MM.1S (cell line): Measurements from ENCODE around the gene CNTLN.

Experiments used
- DNase-seq: peaks from one replicate; pipeline ENCODE4 v3.0.0-alpha.2; 2015
- H2AFZ ChIP-seq: fragments of 300-600 bp; sonication (generic); 2 replicates; pipeline ENCODE4 v1.6.0; 2016; ENCODE audit warnings: antibody characterized with exemption, low read length
- H3F3A ChIP-seq: fragments of 300-600 bp; sonication (generic); 2 replicates; pipeline ENCODE4 v1.6.1; 2016; ENCODE audit warnings: mild to moderate bottlenecking, antibody characterized with exemption, low read length, moderate library complexity, mixed read lengths; ENCODE audit not compliant: insufficient read depth
- H3K27ac ChIP-seq: fragments of 300-600 bp; sonication (generic); 2 replicates; pipeline ENCODE4 v1.5.1; 2016; ENCODE audit warnings: mild to moderate bottlenecking, low read length
- H3K27me3 ChIP-seq: fragments of 300-600 bp; sonication (generic); replicated peaks from 2 replicates; pipeline ENCODE4 v1.6.0; 2016; ENCODE audit warnings: low read length; ENCODE audit not compliant: insufficient read depth
- H3K36me3 ChIP-seq: fragments of 300-600 bp; sonication (generic); replicated peaks from 2 replicates; pipeline ENCODE4 v1.6.1; 2016; ENCODE audit warnings: mild to moderate bottlenecking, low read length, mixed read lengths; ENCODE audit not compliant: insufficient read depth
- H3K4me1 ChIP-seq: fragments of 300-600 bp; sonication (generic); 2 replicates; pipeline ENCODE4 v1.6.1; 2016; ENCODE audit warnings: low read length, mixed read lengths
- H3K4me2 ChIP-seq: fragments of 300-600 bp; sonication (generic); 2 replicates; pipeline ENCODE4 v1.6.0; 2016; ENCODE audit warnings: low read depth, low read length
- H3K4me3 ChIP-seq: fragments of 300-600 bp; sonication (generic); 2 replicates; pipeline ENCODE4 v1.5.1; 2016; ENCODE audit warnings: low read length, mixed read lengths
- H3K79me2 ChIP-seq: fragments of 300-600 bp; sonication (generic); 2 replicates; pipeline ENCODE4 v1.6.1; 2016; ENCODE audit warnings: mixed run types, low read length, mixed read lengths
- H3K9ac ChIP-seq: fragments of 300-600 bp; sonication (generic); 2 replicates; pipeline ENCODE4 v1.6.1; 2016; ENCODE audit warnings: low read length, mixed read lengths
- H3K9me2 ChIP-seq: fragments of 300-600 bp; sonication (generic); replicated peaks from 2 replicates; pipeline ENCODE4 v1.6.1; 2016; ENCODE audit warnings: mild to moderate bottlenecking, low read length, mixed read lengths; ENCODE audit not compliant: insufficient read depth
- H3K9me3 ChIP-seq: fragments of 300-600 bp; sonication (generic); replicated peaks from 2 replicates; pipeline ENCODE4 v1.6.1; 2016; ENCODE audit warnings: mild to moderate bottlenecking, low read length, mixed read lengths; ENCODE audit not compliant: insufficient read depth
- H4K20me1 ChIP-seq: fragments of 300-600 bp; sonication (generic); 2 replicates; pipeline ENCODE4 v1.6.1; 2016; ENCODE audit warnings: mild to moderate bottlenecking, low read length, moderate library complexity, mixed read lengths; ENCODE audit not compliant: insufficient read depth
- EZH2 ChIP-seq: fragments of 300-600 bp; sonication (generic); optimal IDR thresholded peaks from 2 replicates; pipeline ENCODE3; 2017; ENCODE audit warnings: low read depth, mild to moderate bottlenecking, antibody characterized with exemption, low read length, mixed read lengths
- EZH2phosphoT487 ChIP-seq: fragments of 300-600 bp; sonication (generic); IDR thresholded peaks from 2 replicates; pipeline ENCODE4 v1.6.1; 2018; ENCODE audit warnings: antibody characterized with exemption, low read length
- TF ChIP-seq, protein P1 (sequence below): fragments of 300-600 bp; sonication (generic); IDR thresholded peaks from 2 replicates; pipeline ENCODE4 v1.5.1; 2016; ENCODE audit warnings: antibody characterized with exemption, low read length, mixed read lengths

The CNTLN gene

DNA sequence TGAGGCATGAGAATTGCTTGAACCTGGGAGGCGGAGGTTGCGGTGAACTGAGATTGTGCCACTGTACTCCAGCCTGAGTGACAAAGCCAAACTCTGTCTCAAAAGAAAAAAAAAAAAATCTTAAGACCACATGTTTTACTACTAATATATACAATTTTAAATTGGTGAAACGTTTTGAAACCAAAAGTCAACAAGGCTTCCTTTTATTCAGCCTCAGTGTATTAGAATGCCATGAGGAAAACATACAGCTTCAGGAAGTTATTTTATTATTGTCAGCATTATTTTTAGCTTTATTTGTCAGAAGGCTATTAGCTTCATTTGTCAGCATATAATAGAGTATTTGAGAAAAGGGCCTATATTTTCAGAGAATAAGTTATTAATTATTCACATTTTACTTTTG, 280.1 kb downstream of the CNTLN start:
- Histone ChIP-seq H3K4me3 (no peak overlapping the region), H3K4me1 (no peaks in the 10 kb centered on the region), H3K27me3 (no peaks in the 10 kb centered on the region), H3K9me2 (no peaks in the 10 kb centered on the region), H3K36me3 (no peaks in the 10 kb centered on the region), H3K4me2 (no peak overlapping the region), H4K20me1 (no peaks in the 10 kb centered on the region), H2AFZ (no peak overlapping the region), H3K27ac (no peak overlapping the region), H3K9ac (no peak overlapping the region), H3F3A (no peaks in the 10 kb centered on the region), H3K79me2 (no peaks in the 10 kb centered on the region), H3K9me3 (no peaks in the 10 kb centered on the region)
- no peak for TF ChIP-seq EZH2
- no peak for TF ChIP-seq EZH2phosphoT487
- TF ChIP-seq, protein P1, sequence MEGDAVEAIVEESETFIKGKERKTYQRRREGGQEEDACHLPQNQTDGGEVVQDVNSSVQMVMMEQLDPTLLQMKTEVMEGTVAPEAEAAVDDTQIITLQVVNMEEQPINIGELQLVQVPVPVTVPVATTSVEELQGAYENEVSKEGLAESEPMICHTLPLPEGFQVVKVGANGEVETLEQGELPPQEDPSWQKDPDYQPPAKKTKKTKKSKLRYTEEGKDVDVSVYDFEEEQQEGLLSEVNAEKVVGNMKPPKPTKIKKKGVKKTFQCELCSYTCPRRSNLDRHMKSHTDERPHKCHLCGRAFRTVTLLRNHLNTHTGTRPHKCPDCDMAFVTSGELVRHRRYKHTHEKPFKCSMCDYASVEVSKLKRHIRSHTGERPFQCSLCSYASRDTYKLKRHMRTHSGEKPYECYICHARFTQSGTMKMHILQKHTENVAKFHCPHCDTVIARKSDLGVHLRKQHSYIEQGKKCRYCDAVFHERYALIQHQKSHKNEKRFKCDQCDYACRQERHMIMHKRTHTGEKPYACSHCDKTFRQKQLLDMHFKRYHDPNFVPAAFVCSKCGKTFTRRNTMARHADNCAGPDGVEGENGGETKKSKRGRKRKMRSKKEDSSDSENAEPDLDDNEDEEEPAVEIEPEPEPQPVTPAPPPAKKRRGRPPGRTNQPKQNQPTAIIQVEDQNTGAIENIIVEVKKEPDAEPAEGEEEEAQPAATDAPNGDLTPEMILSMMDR: no peak
- DNase-seq: no peak

DNA sequence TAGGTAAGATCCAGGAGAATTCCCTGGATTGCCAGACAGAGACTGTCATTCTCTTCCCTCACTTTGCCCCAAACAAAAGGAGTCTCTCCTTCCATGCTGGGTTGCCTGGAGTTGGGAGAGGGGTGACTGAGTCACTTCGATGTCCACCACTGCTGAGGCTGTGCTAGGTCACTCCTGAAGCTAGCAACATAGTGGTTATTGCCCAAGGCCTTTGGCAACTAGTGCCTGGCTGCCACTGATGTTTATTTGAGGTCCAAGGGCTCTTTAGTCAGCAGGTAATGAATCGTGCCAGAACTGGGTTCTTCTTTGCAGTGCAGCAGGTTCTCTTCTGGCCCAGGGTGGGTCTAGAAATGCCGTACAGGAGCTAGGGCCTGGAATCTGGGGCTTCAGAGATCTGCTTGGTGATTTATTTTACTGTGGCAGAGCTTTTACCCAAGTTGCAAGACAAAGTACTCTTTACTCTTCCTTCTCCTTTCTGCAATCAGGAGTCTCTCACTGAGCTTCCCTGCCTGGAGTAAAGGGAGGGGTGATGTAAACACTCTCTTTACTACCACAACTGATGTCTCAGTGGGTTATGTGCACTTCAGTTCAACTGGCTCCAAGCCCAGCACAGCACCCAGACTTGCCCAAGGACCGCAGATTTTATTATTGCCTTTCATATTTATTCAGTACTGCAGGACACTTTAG, 288.3 kb downstream of the CNTLN start:
- Histone ChIP-seq H3K27me3 (no peaks in the 10 kb centered on the region), H3K79me2 (no peaks in the 10 kb centered on the region), H2AFZ (no peak overlapping the region), H3F3A (no peaks in the 10 kb centered on the region), H3K4me1 (no peaks in the 10 kb centered on the region), H3K36me3 (no peaks in the 10 kb centered on the region), H4K20me1 (no peaks in the 10 kb centered on the region), H3K9me3 (no peaks in the 10 kb centered on the region), H3K4me3 (no peak overlapping the region), H3K27ac (no peak overlapping the region), H3K4me2 (no peak overlapping the region), H3K9me2 (no peaks in the 10 kb centered on the region), H3K9ac (no peak overlapping the region)
- no peak for DNase-seq
- TF ChIP-seq, protein P1: no peak
- TF ChIP-seq EZH2 (no peak), EZH2phosphoT487 (no peak)

DNA sequence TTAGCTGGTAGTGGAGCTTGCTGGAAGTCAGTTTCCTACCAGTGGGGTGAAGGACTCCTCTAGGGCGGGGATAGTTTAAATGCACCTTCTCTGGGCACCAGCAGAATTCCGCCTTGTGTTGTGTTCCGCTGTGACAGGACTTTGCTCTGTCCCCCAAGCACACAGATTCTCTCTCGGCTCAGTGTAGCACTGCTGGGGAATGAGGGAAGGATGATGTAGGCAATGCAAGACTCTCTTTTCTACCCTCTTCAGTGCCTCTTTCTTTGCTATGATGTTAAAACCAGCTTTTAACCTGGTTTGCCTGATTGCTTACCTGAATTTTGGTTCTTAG, 288.8 kb downstream of the CNTLN start:
- H3F3A ChIP-seq: no peaks in the 10 kb centered on the region
- TF ChIP-seq, protein P1: no peak
- no peak for TF ChIP-seq EZH2phosphoT487
- TF ChIP-seq EZH2: no peak
- H3K4me2 ChIP-seq: no peak overlapping the region

More for the DNA sequence above, 288.8 kb downstream of the CNTLN start:
- no peaks in the 10 kb centered on the region for H3K27me3 ChIP-seq
- no peaks in the 10 kb centered on the region for H3K4me1 ChIP-seq
- H3K27ac ChIP-seq: no peak overlapping the region
- H3K79me2 ChIP-seq: no peaks in the 10 kb centered on the region
- no peak for DNase-seq
- H4K20me1 ChIP-seq: no peaks in the 10 kb centered on the region
- no peak overlapping the region for H3K9ac ChIP-seq
- no peaks in the 10 kb centered on the region for H3K9me2 ChIP-seq
- no peaks in the 10 kb centered on the region for H3K9me3 ChIP-seq
- no peak overlapping the region for H2AFZ ChIP-seq
- no peak overlapping the region for H3K4me3 ChIP-seq
- no peaks in the 10 kb centered on the region for H3K36me3 ChIP-seq
